GM23248 (cell line): ENCODE measurements around the gene ANKRD62. TPM values are rescaled to one million over a fixed set of nuclear protein-coding genes. Genes with fewer than 3 reads are reported as not detected.
"Not testable (repeated sequence)": the region's sequence is repeated elsewhere in the genome, so short reads cannot be mapped to it uniquely, and the experiment has no call there.

Experiments
- DNase-seq: peaks from one replicate; pipeline ENCODE4 v3.0.0-alpha.2; 2015
- H2AFZ ChIP-seq: fragments of 200-600 bp; sonication (generic); 2 replicates; pipeline ENCODE4 v1.6.1; 2016; ENCODE audit warnings: antibody characterized with exemption
- H3F3A ChIP-seq: fragments of 200-600 bp; sonication (generic); 2 replicates; pipeline ENCODE4 v1.6.1; 2016; ENCODE audit warnings: mild to moderate bottlenecking, antibody characterized with exemption, mixed run types; ENCODE audit not compliant: insufficient read depth
- H3K27ac ChIP-seq: fragments of 200-600 bp; sonication (generic); 2 replicates; pipeline ENCODE4 v1.5.1; 2016; ENCODE audit warnings: mild to moderate bottlenecking
- H3K27me3 ChIP-seq: fragments of 200-600 bp; sonication (generic); replicated peaks from 2 replicates; pipeline ENCODE4 v1.6.1; 2016; ENCODE audit warnings: mild to moderate bottlenecking; ENCODE audit not compliant: insufficient read depth
- H3K36me3 ChIP-seq: fragments of 200-600 bp; sonication (generic); 2 replicates; pipeline ENCODE4 v1.6.1; 2016; ENCODE audit warnings: low read depth, mild to moderate bottlenecking
- H3K4me1 ChIP-seq: fragments of 200-600 bp; sonication (generic); 2 replicates; pipeline ENCODE4 v1.6.1; 2016; ENCODE audit warnings: mild to moderate bottlenecking; ENCODE audit not compliant: insufficient read depth
- H3K4me2 ChIP-seq: fragments of 200-600 bp; sonication (generic); one replicate; pipeline ENCODE4 v1.6.1; 2016; ENCODE audit warnings: mild to moderate bottlenecking; ENCODE audit not compliant: unreplicated experiment
- H3K4me3 ChIP-seq: fragments of 200-600 bp; sonication (generic); 2 replicates; pipeline ENCODE4 v1.5.1; 2016; ENCODE audit warnings: mild to moderate bottlenecking
- H3K79me2 ChIP-seq: fragments of 200-600 bp; sonication (generic); 2 replicates; pipeline ENCODE4 v1.6.1; 2016; ENCODE audit warnings: mild to moderate bottlenecking; ENCODE audit not compliant: insufficient read depth
- H3K9ac ChIP-seq: fragments of 200-600 bp; sonication (generic); 2 replicates; pipeline ENCODE4 v1.6.1; 2016; ENCODE audit warnings: mild to moderate bottlenecking
- H3K9me2 ChIP-seq: fragments of 200-600 bp; sonication (generic); 2 replicates; pipeline ENCODE4 v1.6.1; 2016; ENCODE audit warnings: mixed run types, mild to moderate bottlenecking, moderate library complexity; ENCODE audit not compliant: insufficient read depth
- H3K9me3 ChIP-seq: fragments of 200-600 bp; sonication (generic); one replicate; pipeline ENCODE4 v1.6.1; 2017; ENCODE audit warnings: low read depth
- H4K20me1 ChIP-seq: fragments of 200-600 bp; sonication (generic); 2 replicates; pipeline ENCODE4 v1.6.0; 2016; ENCODE audit not compliant: insufficient read depth
- EZH2 ChIP-seq: fragments of 200-600 bp; sonication (generic); IDR thresholded peaks from 2 replicates; pipeline ENCODE4 v1.6.1; 2018; ENCODE audit warnings: antibody characterized with exemption, mild to moderate bottlenecking; ENCODE audit not compliant: insufficient read depth, poor library complexity, severe bottlenecking
- EZH2phosphoT487 ChIP-seq: fragments of 200-600 bp; sonication (generic); IDR thresholded peaks from 2 replicates; pipeline ENCODE4 v1.6.1; 2018; ENCODE audit warnings: antibody characterized with exemption, moderate library complexity, mild to moderate bottlenecking, low read depth; ENCODE audit not compliant: insufficient read depth
- WGBS, 2 experiments: methylation state at CpG; one replicate each; pipeline ENCODE4 v1.1.6; 2015 to 2017; ENCODE audit warnings: low lambda C conversion rate in 2 of 2, low coverage in 1 of 2; ENCODE audit errors: missing lambda C conversion rate in 2 of 2; 5-methylcytosine and 5-hydroxymethylcytosine counted together
- in situ Hi-C: fragments of 300-500 bp; cut with MboI; formaldehyde crosslinking; loops from 2 replicates; pipeline ENCODE4 v1.15.0; 2020
- polyA plus RNA-seq: library from polyadenylated mRNA; unstranded; fragments of >200 nt; fragmentation: Nextera tagmentation; extraction: Ambion mirVana; gene quantifications from 2 replicates; pipeline ENCODE4 v1.2.1, GENCODE V29; 2016
- total RNA-seq: library from RNA; depleted of rRNA; stranded (reverse); fragments of >200 nt; shearing (Covaris generic); gene quantifications from 2 replicates; pipeline ENCODE4 v1.2.3, GENCODE V29; 2014

The ANKRD62 gene
- total and polyA plus RNA-seq, 2 experiments from 2014 or later, result not detected

GRCh38 chr18:12140866-12141265 lies 47.2 kb downstream of the ANKRD62 start:
- H3F3A ChIP-seq, H3K27ac ChIP-seq, H3K9me3 ChIP-seq, H4K20me1 ChIP-seq, H3K4me3 ChIP-seq, DNase-seq, H3K4me1 ChIP-seq, H3K4me2 ChIP-seq, H3K9me2 ChIP-seq, H3K36me3 ChIP-seq, H3K27me3 ChIP-seq, in situ Hi-C loops, H3K79me2 ChIP-seq, H2AFZ ChIP-seq, H3K9ac ChIP-seq: not testable (repeated sequence)
- 62 to 75% methylated on average over 11 of the region's 12 CpGs for WGBS, 2 experiments

GRCh38 chr18:12141778-12142177 lies 48.1 kb downstream of the ANKRD62 start:
- H4K20me1 ChIP-seq, H3K27ac ChIP-seq, H3K9me3 ChIP-seq, H3K4me3 ChIP-seq, H3K4me2 ChIP-seq, H3K36me3 ChIP-seq, H3K9me2 ChIP-seq, H3K27me3 ChIP-seq, DNase-seq, H2AFZ ChIP-seq, H3K4me1 ChIP-seq, H3K9ac ChIP-seq, H3F3A ChIP-seq, H3K79me2 ChIP-seq, in situ Hi-C loops: not testable (repeated sequence)
- WGBS, 2 experiments, result no CpG with 5 or more reads among the region's 5 CpGs

- H3K9me3 ChIP-seq, H3K27me3 ChIP-seq, H3K36me3 ChIP-seq, H3K4me2 ChIP-seq, H3K9ac ChIP-seq, H3F3A ChIP-seq, H2AFZ ChIP-seq, H3K9me2 ChIP-seq, H3K4me3 ChIP-seq, in situ Hi-C loops, H4K20me1 ChIP-seq, DNase-seq, H3K4me1 ChIP-seq, H3K27ac ChIP-seq, H3K79me2 ChIP-seq: not testable (repeated sequence)
- no CpG with 5 or more reads among the region's 5 CpGs for WGBS, 2 experiments
Observed at GRCh38 chr18:12149431-12149830, 55.8 kb downstream of the ANKRD62 start.

GRCh38 chr18:12154361-12154760 lies 60.7 kb downstream of the ANKRD62 start:
- no peak overlapping the region for H3K27ac ChIP-seq
- H3K79me2 ChIP-seq, result no peaks in the 10 kb centered on the region
- no peak overlapping the region for H2AFZ ChIP-seq
- H3K4me2 ChIP-seq, result no peak overlapping the region
- no peaks in the 10 kb centered on the region for H4K20me1 ChIP-seq
- no peak overlapping the region for H3K4me3 ChIP-seq
- no peaks in the 10 kb centered on the region for H3K4me1 ChIP-seq
- H3K9ac ChIP-seq, result no peak overlapping the region
- no peaks in the 10 kb centered on the region for H3F3A ChIP-seq
- H3K9me2 ChIP-seq, result no peaks in the 10 kb centered on the region
- in situ Hi-C loops, result no loop called here
- no peaks in the 10 kb centered on the region; the same call in 1 of the 2 replicates for H3K27me3 ChIP-seq
- no peak for TF ChIP-seq EZH2phosphoT487
- no peak for TF ChIP-seq EZH2
- no peaks in the 10 kb centered on the region for H3K36me3 ChIP-seq
- H3K9me3 ChIP-seq, result no peaks in the 10 kb centered on the region
- no peak for DNase-seq
- 35 to 37% methylated on average over 4 of the region's 4 CpGs for WGBS, 2 experiments

GRCh38 chr18:12155996-12156395 lies 62.4 kb downstream of the ANKRD62 start:
- Histone ChIP-seq H3F3A (no peaks in the 10 kb centered on the region), H3K79me2 (no peaks in the 10 kb centered on the region), H3K9me2 (no peaks in the 10 kb centered on the region), H3K27ac (no peak overlapping the region), H3K27me3 (no peaks in the 10 kb centered on the region; the same call in 1 of the 2 replicates), H3K36me3 (no peaks in the 10 kb centered on the region), H3K4me3 (no peak overlapping the region), H3K9me3 (no peaks in the 10 kb centered on the region), H3K9ac (no peak overlapping the region), H3K4me1 (no peaks in the 10 kb centered on the region), H4K20me1 (no peaks in the 10 kb centered on the region), H2AFZ (no peak overlapping the region), H3K4me2 (no peak overlapping the region)
- 5 to 6% methylated on average over 3 of the region's 3 CpGs for WGBS, 2 experiments
- DNase-seq, result peak; percentile 5
- TF ChIP-seq EZH2phosphoT487, result no peak
- TF ChIP-seq EZH2, result no peak
- in situ Hi-C loops, result no loop called here
